ENCODE results near the gene LDAF1.
"Not testable (repeated sequence)": the region's sequence is repeated elsewhere in the genome, so short reads cannot be mapped to it uniquely, and the experiment has no call there.

Gene LDAF1

GRCh38 chr16:21162661-21163151 lies 4.2 kb downstream of the LDAF1 start:
- no peak for DNase-seq (ENCODE audit: low read depth in 2 of 2)

- no peak for DNase-seq (ENCODE audit: low read depth in 2 of 2)
These were observed 5.1 kb downstream of the LDAF1 start for GRCh38 chr16:21163576-21163975.

- no peak for DNase-seq (ENCODE audit: low read depth in 2 of 2)
These were observed 6.2 kb downstream of the LDAF1 start for GRCh38 chr16:21164521-21165168.

GRCh38 chr16:21166561-21166961 lies 8.1 kb downstream of the LDAF1 start:
- no peak for DNase-seq (ENCODE audit: low read depth in 2 of 2)

- no peak for DNase-seq (ENCODE audit: low read depth in 2 of 2)
These were observed 8.9 kb downstream of the LDAF1 start for GRCh38 chr16:21167360-21167759.

- no peak for DNase-seq (ENCODE audit: low read depth in 2 of 2)
These were observed 9.6 kb downstream of the LDAF1 start for GRCh38 chr16:21167929-21168602.

- DNase-seq (ENCODE audit: low read depth in 2 of 2), result no peak
These were observed 10.9 kb downstream of the LDAF1 start for GRCh38 chr16:21169249-21169981.

GRCh38 chr16:21170116-21170515 lies 11.6 kb downstream of the LDAF1 start:
- DNase-seq (ENCODE audit: low read depth in 2 of 2), result not testable (repeated sequence)

GRCh38 chr16:21172650-21173049 lies 14.2 kb downstream of the LDAF1 start:
- no peak for DNase-seq (ENCODE audit: low read depth in 2 of 2)

- no peak for DNase-seq (ENCODE audit: low read depth in 2 of 2)
These were observed 16.9 kb downstream of the LDAF1 start for GRCh38 chr16:21175397-21175796.

- no peak for DNase-seq (ENCODE audit: low read depth in 2 of 2)
These were observed 20.9 kb downstream of the LDAF1 start for GRCh38 chr16:21179126-21179982.

GRCh38 chr16:21179983-21180365 lies 21.5 kb downstream of the LDAF1 start:
- no peak for DNase-seq (ENCODE audit: low read depth in 2 of 2)

- no peak for DNase-seq (ENCODE audit: low read depth in 2 of 2)
These were observed 25.5 kb downstream of the LDAF1 start for GRCh38 chr16:21183995-21184394.

GRCh38 chr16:21184834-21185233 lies 26.4 kb downstream of the LDAF1 start:
- no peak for DNase-seq (ENCODE audit: low read depth in 2 of 2)

- no peak for DNase-seq (ENCODE audit: low read depth in 2 of 2)
These were observed 27.3 kb downstream of the LDAF1 start for GRCh38 chr16:21185659-21186325.

- DNase-seq (ENCODE audit: low read depth in 2 of 2), result no peak
These were observed 27.8 kb downstream of the LDAF1 start for GRCh38 chr16:21186326-21186691.

GRCh38 chr16:21189311-21189710 lies 30.8 kb downstream of the LDAF1 start:
- no peak for DNase-seq (ENCODE audit: low read depth in 2 of 2)

GRCh38 chr16:21190013-21190412 lies 31.5 kb downstream of the LDAF1 start:
- no peak for DNase-seq (ENCODE audit: low read depth in 2 of 2)

- no peak for DNase-seq (ENCODE audit: low read depth in 2 of 2)
These were observed 32.1 kb downstream of the LDAF1 start for GRCh38 chr16:21190599-21190998.

- no peak for DNase-seq (ENCODE audit: low read depth in 2 of 2)
These were observed 34.5 kb downstream of the LDAF1 start for GRCh38 chr16:21192991-21193390.

- DNase-seq (ENCODE audit: low read depth in 2 of 2), result no peak
These were observed 36.4 kb downstream of the LDAF1 start for GRCh38 chr16:21194771-21195301.

Data from stimulated activated CD4-positive, alpha-beta T cell treated with anti-CD3 and anti-CD28 coated beads, Interleukin-1b, Interleukin-23, amount 100 ng/mL, for 1 hour (primary cell).